Measurements from ENCODE around the gene CARMIL1. TPM values are rescaled to one million over a fixed set of nuclear protein-coding genes. Genes with fewer than 3 reads are reported as not detected.

Gene CARMIL1
- total RNA-seq, 1 donor from 2014 or later: 86.3 TPM

- no peak for DNase-seq (ENCODE audit: low spot score, unreplicated experiment)
- Mint-ChIP-seq H3K27me3 (no peaks in the 10 kb centered on the region), H3K4me3 (ENCODE audit: low read depth) (no peak overlapping the region), H3K27ac (peak overlapping the region; percentile 39), H3K4me1 (ENCODE audit: low read depth) (peaks cover 8% of the 10 kb centered on the region), H3K9me3 (ENCODE audit: low read depth) (peaks cover 3% of the 10 kb centered on the region), H3K36me3 (ENCODE audit: insufficient read depth) (peaks cover 7% of the 10 kb centered on the region)
- TF ChIP-seq CTCF (IDR thresholded peaks at IDR 0.05; ENCODE audit: unreplicated experiment): no peak
Observed at GRCh38 chr6:25384967-25385366, 105.8 kb downstream of the CARMIL1 start.

- Mint-ChIP-seq H3K4me3 (ENCODE audit: low read depth) (no peak overlapping the region), H3K9me3 (ENCODE audit: low read depth) (peaks cover 3% of the 10 kb centered on the region), H3K36me3 (ENCODE audit: insufficient read depth) (peaks cover 3% of the 10 kb centered on the region), H3K4me1 (ENCODE audit: low read depth) (peaks cover 10% of the 10 kb centered on the region), H3K27ac (no peak overlapping the region), H3K27me3 (no peaks in the 10 kb centered on the region)
- TF ChIP-seq CTCF (IDR thresholded peaks at IDR 0.05; ENCODE audit: unreplicated experiment): no peak
- no peak for DNase-seq (ENCODE audit: low spot score, unreplicated experiment)
Observed at GRCh38 chr6:25387483-25387882, 108.3 kb downstream of the CARMIL1 start.

- peaks cover 2% of the 10 kb centered on the region for H3K9me3 Mint-ChIP-seq (ENCODE audit: low read depth)
- no peaks in the 10 kb centered on the region for H3K27me3 Mint-ChIP-seq
- no peak for DNase-seq (ENCODE audit: low spot score, unreplicated experiment)
- no peak for TF ChIP-seq CTCF (IDR thresholded peaks at IDR 0.05; ENCODE audit: unreplicated experiment)
- H3K27ac Mint-ChIP-seq: no peak overlapping the region
- peaks cover 2% of the 10 kb centered on the region for H3K36me3 Mint-ChIP-seq (ENCODE audit: insufficient read depth)
- no peak overlapping the region for H3K4me3 Mint-ChIP-seq (ENCODE audit: low read depth)
- peaks cover 10% of the 10 kb centered on the region for H3K4me1 Mint-ChIP-seq (ENCODE audit: low read depth)
Observed at GRCh38 chr6:25387911-25388310, 108.7 kb downstream of the CARMIL1 start.

GRCh38 chr6:25388776-25389175 is 109.6 kb downstream of the CARMIL1 start:
- Mint-ChIP-seq H3K36me3 (ENCODE audit: insufficient read depth) (no peaks in the 10 kb centered on the region), H3K27me3 (no peaks in the 10 kb centered on the region), H3K27ac (no peak overlapping the region), H3K9me3 (ENCODE audit: low read depth) (no peaks in the 10 kb centered on the region), H3K4me1 (ENCODE audit: low read depth) (peaks cover 10% of the 10 kb centered on the region), H3K4me3 (ENCODE audit: low read depth) (no peak overlapping the region)
- no peak for TF ChIP-seq CTCF (IDR thresholded peaks at IDR 0.05; ENCODE audit: unreplicated experiment)
- DNase-seq (ENCODE audit: low spot score, unreplicated experiment): no peak

- DNase-seq (ENCODE audit: low spot score, unreplicated experiment): no peak
- Mint-ChIP-seq H3K4me3 (ENCODE audit: low read depth) (no peak overlapping the region), H3K27me3 (no peaks in the 10 kb centered on the region), H3K36me3 (ENCODE audit: insufficient read depth) (peaks cover 3% of the 10 kb centered on the region), H3K4me1 (ENCODE audit: low read depth) (peaks cover 15% of the 10 kb centered on the region), H3K9me3 (ENCODE audit: low read depth) (peaks cover 3% of the 10 kb centered on the region), H3K27ac (no peak overlapping the region)
- TF ChIP-seq CTCF (IDR thresholded peaks at IDR 0.05; ENCODE audit: unreplicated experiment): no peak
Observed at GRCh38 chr6:25389471-25389870, 110.3 kb downstream of the CARMIL1 start.

Measured in progenitor cell of endocrine pancreas (in vitro differentiated cells).